CD4-positive, CD25-positive, alpha-beta regulatory T cell (primary cell): ENCODE results near the gene B4GALNT3. TPM values are rescaled to one million over a fixed set of nuclear protein-coding genes. Genes with fewer than 3 reads are reported as not detected.

Experiments
- ATAC-seq, 2 donors: fragments of 150-1000 bp; cut with Tn5 transposase; one replicate each; pipeline ENCODE4 v1.10.0; 2021; ENCODE audit warnings: low read depth in 2 of 2, moderate number of reproducible peaks in 2 of 2, moderate library complexity in 1 of 2
- DNase-seq, 3 donors: peaks; one replicate each; pipeline versions ENCODE4 v3.0.0 to v3.0.0-alpha.2; 2012 to 2022; ENCODE audit warnings: mixed read lengths in 1 of 3
- H3K27ac ChIP-seq: one replicate; pipeline ENCODE4 v1.7.0; 2013; ENCODE audit warnings: mild to moderate bottlenecking, low read length; ENCODE audit not compliant: insufficient read depth, poor library complexity, severe bottlenecking
- H3K27me3 ChIP-seq: one replicate; pipeline ENCODE4 v1.7.0; 2013; ENCODE audit warnings: low read length; ENCODE audit not compliant: control insufficient read depth, insufficient read depth
- H3K36me3 ChIP-seq: one replicate; pipeline ENCODE4 v1.7.0; 2013; ENCODE audit warnings: mild to moderate bottlenecking, low read length, moderate library complexity; ENCODE audit not compliant: control insufficient read depth, insufficient read depth
- H3K4me1 ChIP-seq: 2 replicates; pipeline ENCODE4 v1.7.0; 2013; ENCODE audit warnings: mild to moderate bottlenecking, low read length; ENCODE audit not compliant: insufficient read depth, control insufficient read depth, poor library complexity, severe bottlenecking
- H3K4me3 ChIP-seq: one replicate; pipeline ENCODE4 v1.7.0; 2013; ENCODE audit warnings: low read depth, mild to moderate bottlenecking, low read length, moderate library complexity
- H3K9me3 ChIP-seq, 2 experiments: 1 replicate in 1 of 2; 2 replicates in 1 of 2; pipeline ENCODE4 v1.7.0; 2013; ENCODE audit warnings: low read length in 2 of 2, mild to moderate bottlenecking in 1 of 2, moderate library complexity in 1 of 2; ENCODE audit not compliant: control insufficient read depth in 2 of 2
- H3K27ac Mint-ChIP-seq, 3 donors: one replicate each; pipeline ENCODE4 v1.8.0; 2020 to 2022; ENCODE audit warnings: mild to moderate bottlenecking in 3 of 3, mixed read lengths in 3 of 3, moderate library complexity in 2 of 3
- H3K27me3 Mint-ChIP-seq: one replicate; pipeline ENCODE4 v1.8.0; 2022; ENCODE audit warnings: mild to moderate bottlenecking, mixed read lengths
- H3K36me3 Mint-ChIP-seq: one replicate; pipeline ENCODE4 v1.8.0; 2020; ENCODE audit warnings: mixed read lengths
- H3K4me1 Mint-ChIP-seq, 4 donors: one replicate each; pipeline ENCODE4 v1.8.0; 2020 to 2022; ENCODE audit warnings: mixed read lengths in 4 of 4, mild to moderate bottlenecking in 1 of 4
- H3K4me3 Mint-ChIP-seq, 4 donors: one replicate each; pipeline ENCODE4 v1.8.0; 2020 to 2022; ENCODE audit warnings: mild to moderate bottlenecking in 4 of 4, mixed read lengths in 4 of 4, moderate library complexity in 3 of 4
- H3K9me3 Mint-ChIP-seq, 7 donors: one replicate each; pipeline ENCODE4 v1.8.0; 2020 to 2022; ENCODE audit warnings: mixed read lengths in 7 of 7, mild to moderate bottlenecking in 3 of 7, moderate library complexity in 2 of 7
- polyA plus RNA-seq, 4 donors: library from polyadenylated mRNA; unstranded; fragments of 300-500 nt; fragmentation: Illumina TruSeq; gene quantifications; one replicate each; pipeline ENCODE4 v1.2.3, GENCODE V29; 2021
- total RNA-seq: library from RNA; stranded (reverse); gene quantifications from one replicate; pipeline ENCODE4 v1.2.3, GENCODE V29; 2022

B4GALNT3 gene
- total and polyA plus RNA-seq, 5 donors from 2014 or later = 0.06 to 2.1 (median 1.0) TPM

DNA sequence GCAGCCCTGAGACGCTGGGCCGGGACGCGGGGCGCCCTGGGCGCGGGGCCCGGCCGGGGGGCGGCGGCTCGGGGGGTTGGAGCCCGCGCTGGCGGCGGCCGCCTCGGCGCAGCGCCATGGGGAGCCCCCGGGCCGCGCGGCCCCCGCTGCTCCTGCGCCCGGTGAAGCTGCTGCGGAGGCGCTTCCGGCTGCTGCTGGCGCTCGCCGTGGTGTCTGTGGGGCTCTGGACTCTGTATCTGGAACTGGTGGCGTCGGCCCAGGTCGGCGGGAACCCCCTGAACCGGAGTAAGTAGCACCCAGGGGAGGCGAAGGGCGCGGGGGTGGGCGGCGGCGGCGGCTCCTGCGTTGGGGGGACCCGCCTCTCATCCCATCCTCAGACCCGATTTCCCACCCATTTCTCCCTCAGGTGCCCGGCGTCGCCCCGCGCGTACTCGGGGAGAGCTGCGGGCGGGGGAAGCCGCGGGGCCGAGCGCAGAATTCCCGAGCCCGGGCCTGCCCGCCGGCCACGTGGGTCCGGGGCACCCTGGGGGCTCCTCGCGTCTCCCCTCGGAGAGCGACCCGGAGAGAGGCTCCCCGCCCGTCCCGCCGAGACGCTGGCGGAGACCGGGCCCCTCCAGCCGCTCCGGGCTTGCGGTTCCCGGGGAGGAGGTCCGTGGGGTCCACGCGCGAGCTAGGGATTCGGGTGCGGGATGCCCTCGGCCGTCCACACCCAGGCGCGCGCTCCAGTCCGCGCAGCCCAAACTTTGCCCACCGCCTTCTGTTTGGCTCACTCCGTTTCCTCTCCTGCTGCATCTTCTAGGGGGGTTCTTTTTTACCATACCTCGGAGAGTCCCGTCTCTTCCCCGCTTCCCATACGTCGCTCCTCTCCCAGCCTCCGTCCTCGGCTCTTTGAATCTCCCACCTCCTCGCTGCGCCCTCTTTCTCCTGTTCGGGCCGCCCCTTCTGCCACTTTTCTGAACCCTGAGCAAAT lies 807 bp downstream of the B4GALNT3 start:
- ATAC-seq (peak; percentile 59 to 74), DNase-seq (peak; percentile 20 to 48 (median 33))
- Mint-ChIP-seq H3K9me3 (no peaks in the 10 kb centered on the region), H3K36me3 (no peaks in the 10 kb centered on the region), H3K27ac (peak overlapping the region in 2 of 3 donors; percentile 7 to 79), H3K27me3 (peaks cover 66% of the 10 kb centered on the region), H3K4me1 (peaks cover 0 to 21% (median 10%) of the 10 kb centered on the region in 4 donors), H3K4me3 (peak overlapping the region; percentile 77 to 95 (median 90))
- Histone ChIP-seq H3K9me3 (no peaks in the 10 kb centered on the region), H3K27ac (no peak overlapping the region), H3K36me3 (no peaks in the 10 kb centered on the region), H3K4me1 (peaks cover 17% of the 10 kb centered on the region), H3K4me3 (no peak overlapping the region), H3K27me3 (peaks cover 16% of the 10 kb centered on the region)

DNA sequence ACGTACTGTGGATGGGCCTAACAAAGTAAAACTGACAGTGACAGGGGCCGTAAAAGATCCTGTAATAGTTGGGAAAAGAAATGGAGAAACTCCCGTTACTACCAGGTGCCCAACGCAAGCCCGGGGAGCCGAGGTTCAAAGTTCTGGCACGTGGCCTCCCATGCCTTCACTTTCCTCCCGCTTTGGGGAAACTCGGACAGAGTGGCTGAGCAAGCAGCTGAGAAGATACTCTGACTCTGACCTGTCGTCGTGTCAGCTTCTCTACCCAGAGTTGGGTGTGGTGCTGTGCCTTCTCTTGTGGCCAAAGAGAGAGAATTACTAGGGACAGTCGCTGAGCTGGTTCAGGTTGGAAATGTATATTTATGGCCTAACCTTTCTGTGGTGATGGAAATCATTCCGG lies 1.7 kb downstream of the B4GALNT3 start:
- H3K9me3 ChIP-seq = no peaks in the 10 kb centered on the region
- H3K27me3 Mint-ChIP-seq = peaks cover 61% of the 10 kb centered on the region
- H3K4me1 Mint-ChIP-seq = peaks cover 0 to 21% (median 10%) of the 10 kb centered on the region in 4 donors
- peak overlapping the region; percentile 77 to 95 (median 90) for H3K4me3 Mint-ChIP-seq
- H3K4me1 ChIP-seq = peaks cover 17% of the 10 kb centered on the region
- peaks cover 16% of the 10 kb centered on the region for H3K27me3 ChIP-seq
- DNase-seq (no peak), ATAC-seq (no peak)
- no peak overlapping the region for H3K4me3 ChIP-seq
- peak overlapping the region in 2 of 3 donors; percentile 7 to 79 for H3K27ac Mint-ChIP-seq
- no peaks in the 10 kb centered on the region for H3K36me3 ChIP-seq
- no peaks in the 10 kb centered on the region for H3K9me3 Mint-ChIP-seq
- no peak overlapping the region for H3K27ac ChIP-seq
- no peaks in the 10 kb centered on the region for H3K36me3 Mint-ChIP-seq

DNA sequence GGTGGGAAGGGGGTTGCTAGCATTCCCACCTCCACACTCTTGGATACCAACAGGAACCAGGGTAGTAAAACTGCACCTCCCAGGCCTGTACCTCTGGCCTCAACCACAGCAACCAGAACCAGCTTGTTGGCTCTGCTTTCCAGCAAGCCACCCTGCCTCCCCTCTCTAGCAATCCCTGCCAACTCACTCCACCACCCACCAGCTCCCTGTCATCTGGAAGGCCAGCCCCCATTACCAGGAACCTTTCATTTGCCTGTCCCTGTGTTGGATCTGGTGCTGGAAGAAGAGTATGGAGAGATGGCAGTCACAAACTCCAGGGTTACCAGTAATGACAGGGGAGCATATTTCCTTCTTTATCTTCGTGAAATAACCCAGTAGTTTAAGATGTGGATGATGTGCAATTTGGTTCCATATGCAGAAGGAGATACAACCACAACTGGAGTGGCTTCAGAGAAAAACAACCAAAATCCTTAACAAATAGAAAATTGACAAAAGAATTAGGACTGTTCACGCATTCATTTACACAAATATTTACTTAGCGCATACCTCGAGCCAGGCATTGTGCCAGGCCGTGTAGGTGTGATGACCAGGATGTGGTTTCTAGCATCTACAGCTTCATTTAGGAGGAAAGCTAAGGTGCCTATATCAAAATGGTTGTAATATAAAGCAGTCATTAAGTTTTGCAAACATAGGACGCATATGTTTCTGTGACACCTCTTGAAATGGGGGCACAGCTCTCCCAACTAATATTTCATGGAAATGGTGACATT lies 3.4 kb downstream of the B4GALNT3 start:
- Mint-ChIP-seq H3K9me3 (no peaks in the 10 kb centered on the region), H3K4me3 (no peak overlapping the region), H3K4me1 (peaks cover 0 to 21% (median 10%) of the 10 kb centered on the region in 4 donors), H3K36me3 (no peaks in the 10 kb centered on the region), H3K27me3 (peaks cover 46% of the 10 kb centered on the region), H3K27ac (no peak overlapping the region)
- no peak overlapping the region for H3K4me3 ChIP-seq
- H3K27me3 ChIP-seq = peaks cover 14% of the 10 kb centered on the region
- H3K36me3 ChIP-seq = no peaks in the 10 kb centered on the region
- no peak for ATAC-seq
- H3K27ac ChIP-seq = no peak overlapping the region
- peaks cover 17% of the 10 kb centered on the region for H3K4me1 ChIP-seq
- DNase-seq = no peak
- H3K9me3 ChIP-seq = no peaks in the 10 kb centered on the region

DNA sequence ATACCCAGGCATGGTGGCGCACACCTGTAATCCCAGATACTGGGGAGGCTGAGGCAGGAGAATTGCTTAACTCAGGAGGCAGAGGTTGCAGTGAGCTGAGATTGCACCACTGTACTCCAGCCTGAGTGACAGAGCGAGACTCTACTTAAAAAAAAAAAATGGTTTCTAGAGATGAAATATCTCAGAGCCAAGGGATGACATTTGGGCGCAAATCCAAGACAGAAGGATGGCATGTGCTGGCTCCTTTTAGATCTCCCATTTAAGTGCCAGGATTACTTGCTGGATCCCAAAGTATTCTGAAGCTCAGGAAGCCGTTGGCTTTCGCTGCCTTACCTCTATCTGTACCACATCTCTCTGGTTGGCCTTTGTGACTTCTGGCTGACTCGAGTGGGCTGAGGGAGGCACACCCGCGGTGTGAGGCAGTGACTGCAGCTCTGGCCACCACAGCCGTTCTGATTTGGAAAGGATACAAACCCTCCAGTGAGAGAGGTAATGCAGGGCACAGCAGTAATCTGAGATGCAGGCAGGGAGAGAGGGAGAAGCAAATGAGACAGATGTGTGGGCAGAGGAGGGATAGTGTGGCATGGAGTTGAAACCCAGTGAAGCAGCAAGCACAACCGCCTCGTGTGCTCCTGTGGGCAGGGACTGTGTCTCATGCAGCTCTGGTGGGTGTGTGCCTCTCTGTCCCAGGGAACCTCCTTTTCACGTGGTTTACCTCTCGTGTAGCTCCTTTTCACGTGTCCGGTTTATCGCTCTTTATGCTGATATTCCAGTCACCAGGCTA lies 4.9 kb downstream of the B4GALNT3 start:
- Histone ChIP-seq H3K36me3 (no peaks in the 10 kb centered on the region), H3K27ac (no peak overlapping the region), H3K27me3 (peaks cover 12% of the 10 kb centered on the region), H3K4me1 (peaks cover 8% of the 10 kb centered on the region), H3K9me3 (no peaks in the 10 kb centered on the region), H3K4me3 (no peak overlapping the region)
- Mint-ChIP-seq H3K9me3 (no peaks in the 10 kb centered on the region), H3K27me3 (peaks cover 44% of the 10 kb centered on the region), H3K4me3 (no peak overlapping the region), H3K27ac (no peak overlapping the region), H3K4me1 (peaks cover 0 to 15% (median 10%) of the 10 kb centered on the region in 4 donors), H3K36me3 (no peaks in the 10 kb centered on the region)
- no peak for ATAC-seq
- no peak for DNase-seq

DNA sequence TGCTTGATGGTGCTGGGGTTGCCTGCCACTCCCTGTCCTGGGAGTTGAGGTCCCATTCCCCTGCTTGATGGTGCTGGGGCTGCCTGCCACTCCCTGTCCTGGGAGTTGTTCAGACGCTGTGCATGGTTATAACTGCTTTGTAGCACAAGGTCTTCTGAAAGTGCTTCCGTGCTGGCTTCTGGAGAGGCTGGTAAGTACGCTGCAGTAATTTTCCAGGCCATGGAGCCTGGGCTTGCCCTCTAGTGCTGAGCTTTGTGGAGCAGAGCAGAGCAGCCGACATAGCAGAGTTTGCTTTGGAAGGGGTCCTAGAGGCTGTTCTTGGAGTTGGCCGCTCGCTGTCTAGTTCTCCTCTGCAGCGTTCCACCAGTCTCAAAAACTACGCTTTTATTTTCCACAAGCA lies 6.3 kb downstream of the B4GALNT3 start:
- Histone ChIP-seq H3K27me3 (peaks cover 12% of the 10 kb centered on the region), H3K36me3 (no peaks in the 10 kb centered on the region), H3K4me1 (peaks cover under 1% of the 10 kb centered on the region), H3K27ac (no peak overlapping the region), H3K4me3 (no peak overlapping the region), H3K9me3 (no peaks in the 10 kb centered on the region)
- ATAC-seq (no peak), DNase-seq (no peak)
- Mint-ChIP-seq H3K4me3 (no peak overlapping the region), H3K9me3 (no peaks in the 10 kb centered on the region), H3K27ac (no peak overlapping the region), H3K36me3 (no peaks in the 10 kb centered on the region), H3K27me3 (peaks cover 47% of the 10 kb centered on the region), H3K4me1 (peaks cover 0 to 12% (median 8%) of the 10 kb centered on the region in 4 donors)

DNA sequence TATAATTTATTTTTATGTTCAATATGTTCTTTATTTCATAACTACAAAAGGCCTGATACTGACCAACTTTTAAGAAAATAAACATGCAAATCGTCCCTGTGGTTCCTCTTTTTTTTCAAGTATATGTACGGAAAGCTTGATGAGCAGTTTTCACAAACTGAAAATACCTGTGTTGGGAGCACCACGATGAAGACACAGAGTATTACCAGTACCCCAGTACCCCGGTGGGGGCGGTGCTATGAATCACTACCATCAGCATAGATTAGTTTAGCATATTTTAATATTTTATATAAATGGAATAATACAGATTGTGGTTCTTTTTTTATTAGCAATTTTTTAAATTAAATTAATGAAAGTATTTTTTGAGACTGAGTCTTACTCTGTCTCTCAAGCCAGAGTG lies 7.0 kb downstream of the B4GALNT3 start:
- Histone ChIP-seq H3K4me3 (no peak overlapping the region), H3K27ac (no peak overlapping the region), H3K36me3 (no peaks in the 10 kb centered on the region), H3K4me1 (no peaks in the 10 kb centered on the region), H3K9me3 (no peaks in the 10 kb centered on the region), H3K27me3 (peaks cover 7% of the 10 kb centered on the region)
- H3K36me3 Mint-ChIP-seq = no peaks in the 10 kb centered on the region
- peaks cover 40% of the 10 kb centered on the region for H3K27me3 Mint-ChIP-seq
- H3K27ac Mint-ChIP-seq = no peak overlapping the region
- DNase-seq = no peak
- ATAC-seq = no peak
- H3K9me3 Mint-ChIP-seq = no peaks in the 10 kb centered on the region
- peaks cover 0 to 9% (median 5%) of the 10 kb centered on the region in 4 donors for H3K4me1 Mint-ChIP-seq
- H3K4me3 Mint-ChIP-seq = no peak overlapping the region

DNA sequence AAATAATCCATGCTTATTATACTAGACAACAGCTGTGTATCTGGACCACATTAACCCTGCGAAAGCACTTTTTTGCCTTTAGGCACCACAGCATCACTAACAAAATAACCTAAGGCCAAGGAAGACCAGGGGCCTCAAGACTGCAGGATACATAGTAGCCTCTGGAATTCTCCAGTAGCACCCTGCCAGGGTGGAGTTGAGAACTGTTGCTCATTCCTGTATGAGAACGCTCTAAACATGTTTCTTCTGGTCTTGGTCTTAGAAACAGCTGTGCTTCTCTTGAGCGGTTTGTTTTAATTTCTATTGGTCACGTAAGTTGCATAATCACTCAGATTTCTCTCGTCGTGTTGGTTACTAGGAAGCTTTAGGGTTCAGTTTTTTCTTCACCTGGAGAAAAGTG lies 7.9 kb downstream of the B4GALNT3 start:
- no peak overlapping the region for H3K27ac Mint-ChIP-seq
- H3K4me1 Mint-ChIP-seq = peaks cover 0 to 3% (median under 1%) of the 10 kb centered on the region in 4 donors
- ATAC-seq = no peak

More for the DNA sequence above, 7.9 kb downstream of the B4GALNT3 start:
- no peak overlapping the region for H3K27ac ChIP-seq
- peaks cover 33% of the 10 kb centered on the region for H3K27me3 Mint-ChIP-seq
- H3K36me3 ChIP-seq = no peaks in the 10 kb centered on the region
- peaks cover under 1% of the 10 kb centered on the region for H3K27me3 ChIP-seq
- H3K4me1 ChIP-seq = no peaks in the 10 kb centered on the region
- no peak overlapping the region for H3K4me3 ChIP-seq
- no peaks in the 10 kb centered on the region for H3K9me3 ChIP-seq
- H3K36me3 Mint-ChIP-seq = no peaks in the 10 kb centered on the region
- no peaks in the 10 kb centered on the region for H3K9me3 Mint-ChIP-seq
- no peak overlapping the region for H3K4me3 Mint-ChIP-seq
- DNase-seq = no peak
